PC-3 (cell line): Measurements from ENCODE around the gene WDR47.

Source experiments
- EZH2 ChIP-seq: fragments of 300-600 bp; sonication (generic); IDR thresholded peaks from one replicate; pipeline ENCODE4 v1.6.1; 2017; ENCODE audit warnings: antibody characterized with exemption, mild to moderate bottlenecking, low read length; ENCODE audit not compliant: unreplicated experiment
- EZH2phosphoT487 ChIP-seq: fragments of 300-600 bp; sonication (generic); IDR thresholded peaks from 2 replicates; pipeline ENCODE4 v1.6.1; 2018; ENCODE audit warnings: mild to moderate bottlenecking, antibody characterized with exemption, low read length, borderline replicate concordance
- TF ChIP-seq, protein P1 (sequence below): fragments of 300-600 bp; sonication (generic); conservative IDR thresholded peaks from 2 replicates; pipeline ENCODE4 v1.5.1; 2017; ENCODE audit warnings: antibody characterized with exemption, low read depth, mild to moderate bottlenecking, low read length

DNA sequence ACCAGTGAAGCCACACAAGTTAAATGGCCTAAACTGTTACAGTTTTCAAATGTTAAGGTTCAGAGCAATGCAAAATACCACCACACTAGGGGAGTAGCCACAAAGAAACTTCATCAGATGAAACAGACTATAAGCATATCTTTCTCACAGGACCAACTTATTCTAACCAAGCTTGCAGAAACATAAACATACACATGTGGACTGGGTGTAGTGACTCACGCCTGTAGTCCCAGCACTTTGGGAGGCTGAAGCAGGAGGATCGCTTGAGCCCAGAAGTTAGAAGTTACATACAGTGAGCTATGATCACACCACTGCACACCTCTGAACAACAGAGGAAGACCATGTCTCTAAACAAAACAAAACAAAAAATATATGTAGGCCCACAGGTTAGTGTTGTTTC is 17.3 kb downstream of the WDR47 start:
- no peak for TF ChIP-seq EZH2
- no peak for TF ChIP-seq EZH2phosphoT487
- TF ChIP-seq, protein P1, sequence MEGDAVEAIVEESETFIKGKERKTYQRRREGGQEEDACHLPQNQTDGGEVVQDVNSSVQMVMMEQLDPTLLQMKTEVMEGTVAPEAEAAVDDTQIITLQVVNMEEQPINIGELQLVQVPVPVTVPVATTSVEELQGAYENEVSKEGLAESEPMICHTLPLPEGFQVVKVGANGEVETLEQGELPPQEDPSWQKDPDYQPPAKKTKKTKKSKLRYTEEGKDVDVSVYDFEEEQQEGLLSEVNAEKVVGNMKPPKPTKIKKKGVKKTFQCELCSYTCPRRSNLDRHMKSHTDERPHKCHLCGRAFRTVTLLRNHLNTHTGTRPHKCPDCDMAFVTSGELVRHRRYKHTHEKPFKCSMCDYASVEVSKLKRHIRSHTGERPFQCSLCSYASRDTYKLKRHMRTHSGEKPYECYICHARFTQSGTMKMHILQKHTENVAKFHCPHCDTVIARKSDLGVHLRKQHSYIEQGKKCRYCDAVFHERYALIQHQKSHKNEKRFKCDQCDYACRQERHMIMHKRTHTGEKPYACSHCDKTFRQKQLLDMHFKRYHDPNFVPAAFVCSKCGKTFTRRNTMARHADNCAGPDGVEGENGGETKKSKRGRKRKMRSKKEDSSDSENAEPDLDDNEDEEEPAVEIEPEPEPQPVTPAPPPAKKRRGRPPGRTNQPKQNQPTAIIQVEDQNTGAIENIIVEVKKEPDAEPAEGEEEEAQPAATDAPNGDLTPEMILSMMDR: no peak
